HEK293T (cell line): ENCODE measurements around the gene NUAK1.

Experiments used
- CTCF ChIA-PET: fragments of 350-600 bp; formaldehyde crosslinking; extraction: SDS; loops from one replicate; lab custom pipeline; 2021; ENCODE audit warnings: antibody characterized with exemption, inconsistent platforms; lab: Yijun Ruan, JAX
- POLR2A ChIA-PET: fragments of 350-600 bp; formaldehyde crosslinking; extraction: SDS; loops from one replicate; lab custom pipeline; 2020; ENCODE audit warnings: antibody characterized with exemption, inconsistent platforms; lab: Yijun Ruan, JAX
- DNase-seq: peaks from one replicate; pipeline ENCODE4 v3.0.0; 2012; ENCODE audit warnings: mixed read lengths; ENCODE audit errors: extremely low spot score
- ARNT ChIP-seq: fragments of 450-650 bp; IDR thresholded peaks from 2 replicates; pipeline ENCODE4 v1.6.1; 2017; ENCODE audit warnings: mild to moderate bottlenecking
- BHLHE40 ChIP-seq: fragments of 450-650 bp; IDR thresholded peaks from 2 replicates; pipeline ENCODE4 v1.6.1; 2016; ENCODE audit warnings: mild to moderate bottlenecking, moderate library complexity, borderline replicate concordance
- CTBP1 ChIP-seq: fragments of 450-650 bp; IDR thresholded peaks from 2 replicates; pipeline ENCODE4 v1.6.1; 2016; ENCODE audit warnings: borderline replicate concordance
- ELF4 ChIP-seq: fragments of 450-650 bp; IDR thresholded peaks from 2 replicates; pipeline ENCODE4 v1.6.1; 2017; ENCODE audit warnings: antibody characterized with exemption
- FOXA1 ChIP-seq: fragments of 450-650 bp; IDR thresholded peaks from 2 replicates; pipeline ENCODE4 v1.6.1; 2016; ENCODE audit warnings: mild to moderate bottlenecking
- FOXK2 ChIP-seq: fragments of 450-650 bp; IDR thresholded peaks from 2 replicates; pipeline ENCODE4 v1.6.1; 2016; ENCODE audit warnings: mild to moderate bottlenecking
- FOXM1 ChIP-seq: fragments of 450-650 bp; IDR thresholded peaks from 2 replicates; pipeline ENCODE4 v1.6.1; 2017; ENCODE audit warnings: mild to moderate bottlenecking, borderline replicate concordance
- HDGF ChIP-seq: fragments of 450-650 bp; IDR thresholded peaks from 2 replicates; pipeline ENCODE4 v1.6.1; 2017; ENCODE audit warnings: antibody characterized with exemption, borderline replicate concordance
- L3MBTL2 ChIP-seq: fragments of 450-650 bp; conservative IDR thresholded peaks from 2 replicates; pipeline ENCODE4 v1.6.1; 2016; ENCODE audit warnings: mild to moderate bottlenecking
- LEF1 ChIP-seq: fragments of 450-650 bp; IDR thresholded peaks from 2 replicates; pipeline ENCODE4 v1.6.1; 2017; ENCODE audit warnings: mild to moderate bottlenecking, borderline replicate concordance
- NFRKB ChIP-seq: fragments of 450-650 bp; IDR thresholded peaks from 2 replicates; pipeline ENCODE4 v1.6.1; 2016; ENCODE audit warnings: mild to moderate bottlenecking, moderate library complexity
- PKNOX1 ChIP-seq: fragments of 450-650 bp; IDR thresholded peaks from 2 replicates; pipeline ENCODE4 v1.6.1; 2016
- SP1 ChIP-seq: fragments of 450-650 bp; IDR thresholded peaks from 2 replicates; pipeline ENCODE4 v1.6.1; 2017
- SUZ12 ChIP-seq: fragments of 450-650 bp; IDR thresholded peaks from 2 replicates; pipeline ENCODE4 v1.6.1; 2016; ENCODE audit warnings: mild to moderate bottlenecking
- TARDBP ChIP-seq: fragments of 450-650 bp; IDR thresholded peaks from 2 replicates; pipeline ENCODE4 v1.6.1; 2016
- ZNF384 ChIP-seq: fragments of 450-650 bp; IDR thresholded peaks from 2 replicates; pipeline ENCODE4 v1.6.1; 2016

Gene NUAK1

DNA sequence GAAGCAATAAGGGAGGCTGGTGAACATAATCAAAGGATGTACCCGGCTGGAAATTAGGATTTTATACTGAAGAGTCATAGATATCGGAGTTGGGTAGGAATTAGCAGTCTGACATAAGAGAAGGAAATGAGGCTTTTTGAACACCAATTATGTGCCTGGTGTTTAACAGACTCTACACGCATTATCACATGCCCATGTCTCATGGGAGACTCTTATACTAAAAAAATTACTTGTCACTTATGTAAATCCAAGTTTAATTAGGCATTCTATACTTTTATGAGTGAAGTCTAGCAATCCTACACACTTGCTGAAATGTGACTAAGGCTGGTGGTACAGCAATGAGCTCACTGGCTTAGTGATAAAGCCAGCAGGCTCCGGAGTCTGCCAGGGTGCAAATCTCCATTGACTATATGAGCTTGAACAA is 93.5 kb downstream of the NUAK1 start:
- ChIA-PET CTCF (no interaction called here), POLR2A (no interaction called here)
- DNase-seq: no peak
- no peak for TF ChIP-seq SP1
- no peak for TF ChIP-seq PKNOX1
- TF ChIP-seq L3MBTL2: no peak
- TF ChIP-seq LEF1: no peak
- TF ChIP-seq SUZ12: no peak
- no peak for TF ChIP-seq ELF4
- TF ChIP-seq BHLHE40: no peak
- TF ChIP-seq FOXA1: no peak
- no peak for TF ChIP-seq CTBP1
- TF ChIP-seq FOXK2: no peak
- no peak for TF ChIP-seq NFRKB

- no peak for TF ChIP-seq CTBP1
- no peak for TF ChIP-seq LEF1
- TF ChIP-seq FOXK2: no peak
- no peak for TF ChIP-seq HDGF
- ChIA-PET POLR2A (no interaction called here), CTCF (no interaction called here)
- DNase-seq: no peak
Observed at GRCh38 chr12:106044773-106045172, 94.0 kb downstream of the NUAK1 start.

- TF ChIP-seq SUZ12: no peak
- TF ChIP-seq TARDBP: no peak
- no peak for TF ChIP-seq PKNOX1
- TF ChIP-seq ELF4: no peak
- TF ChIP-seq FOXA1: no peak
- no peak for TF ChIP-seq ZNF384
- TF ChIP-seq HDGF: no peak
- TF ChIP-seq BHLHE40: no peak
- no peak for TF ChIP-seq LEF1
- TF ChIP-seq NFRKB: no peak
- no peak for TF ChIP-seq SP1
- TF ChIP-seq FOXK2: no peak
- TF ChIP-seq FOXM1: no peak
- no peak for TF ChIP-seq L3MBTL2
- TF ChIP-seq CTBP1: no peak
- no peak for TF ChIP-seq ARNT
- POLR2A ChIA-PET: no interaction called here
- DNase-seq: no peak
- CTCF ChIA-PET: no interaction called here
Observed at GRCh38 chr12:106042037-106042436, 96.7 kb downstream of the NUAK1 start.

DNA sequence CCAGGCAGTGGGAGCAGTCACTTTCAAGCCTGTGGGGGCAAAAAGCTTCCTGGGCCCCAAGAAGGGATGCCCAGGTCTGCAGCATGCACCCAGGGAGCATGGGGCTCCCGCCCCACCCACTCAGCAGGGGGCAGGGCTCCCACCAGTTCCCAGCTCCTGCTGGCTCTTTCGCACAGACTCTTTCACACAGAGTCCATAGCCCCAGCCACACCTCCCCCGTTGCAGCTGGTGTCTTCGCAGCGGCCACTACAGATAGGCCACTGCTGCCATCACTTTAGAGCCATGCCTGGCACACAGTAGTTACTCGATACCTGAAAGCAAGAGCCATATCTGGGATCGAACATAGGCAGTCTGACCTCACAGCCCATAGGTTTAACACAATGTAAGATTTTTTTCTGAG is 98.2 kb downstream of the NUAK1 start:
- ChIA-PET CTCF (no interaction called here), POLR2A (no interaction called here)
- no peak for DNase-seq
- no peak for TF ChIP-seq SUZ12
- no peak for TF ChIP-seq ELF4
- no peak for TF ChIP-seq TARDBP
- TF ChIP-seq FOXA1: no peak
- no peak for TF ChIP-seq LEF1

- TF ChIP-seq FOXA1 (no peak), NFRKB (no peak), FOXM1 (no peak), LEF1 (no peak)
- DNase-seq: no peak
- CTCF ChIA-PET: no interaction called here
- POLR2A ChIA-PET: no interaction called here
Observed at GRCh38 chr12:106039646-106040404, 98.9 kb downstream of the NUAK1 start.

- DNase-seq: no peak
- CTCF ChIA-PET: no interaction called here
- TF ChIP-seq ELF4 (no peak), SUZ12 (no peak), FOXA1 (no peak), FOXK2 (no peak), ARNT (no peak), ZNF384 (no peak), BHLHE40 (no peak), L3MBTL2 (no peak), FOXM1 (no peak)
- POLR2A ChIA-PET: no interaction called here
Observed at GRCh38 chr12:106039242-106039641, 99.5 kb downstream of the NUAK1 start.

GRCh38 chr12:106037524-106038298 is 101.0 kb downstream of the NUAK1 start:
- DNase-seq: no peak
- ChIA-PET POLR2A (no interaction called here), CTCF (no interaction called here)
- no peak for TF ChIP-seq ELF4
- no peak for TF ChIP-seq LEF1
- no peak for TF ChIP-seq SUZ12
- TF ChIP-seq FOXA1: no peak
- no peak for TF ChIP-seq CTBP1
- no peak for TF ChIP-seq L3MBTL2
- no peak for TF ChIP-seq FOXM1
- no peak for TF ChIP-seq HDGF
- TF ChIP-seq TARDBP: no peak
- TF ChIP-seq PKNOX1: no peak
- TF ChIP-seq ARNT: no peak
- TF ChIP-seq BHLHE40: no peak
- no peak for TF ChIP-seq ZNF384
- no peak for TF ChIP-seq NFRKB
- TF ChIP-seq SP1: no peak
- no peak for TF ChIP-seq FOXK2
